T47D (cell line): ENCODE results near the gene MFSD1.

ENCODE experiments used
- DNase-seq, 2 experiments: peaks; one replicate each; pipeline versions ENCODE4 v3.0.0 to v3.0.0-alpha.2; 2011 to 2012; ENCODE audit warnings: low read depth in 1 of 2, low spot score in 1 of 2
- JUND ChIP-seq: IDR thresholded peaks from 2 replicates; pipeline ENCODE4 v1.6.1; 2012; ENCODE audit warnings: low read depth
- in situ Hi-C: cut with HindIII; loops from 2 replicates; pipeline ENCODE4 v1.10.0; 2016; ENCODE audit warnings: low sequenced_read_pairs, low pct_unique_long_range_greater_than_20kb

The MFSD1 gene

GRCh38 chr3:158836312-158836711 lies 34.5 kb downstream of the MFSD1 start:
- TF ChIP-seq JUND, result no peak
- in situ Hi-C loops, result no loop called here
- DNase-seq, result no peak

- no peak for DNase-seq
- no peak for TF ChIP-seq JUND
- in situ Hi-C loops, result no loop called here
These were observed 35.4 kb downstream of the MFSD1 start for GRCh38 chr3:158837240-158837639.

- in situ Hi-C loops, result no loop called here
- no peak for TF ChIP-seq JUND
- DNase-seq, result no peak
These were observed 38.1 kb downstream of the MFSD1 start for GRCh38 chr3:158839966-158840365.

GRCh38 chr3:158841387-158841786 lies 39.5 kb downstream of the MFSD1 start:
- in situ Hi-C loops, result no loop called here
- no peak for DNase-seq
- TF ChIP-seq JUND, result no peak

- no peak for TF ChIP-seq JUND
- in situ Hi-C loops, result no loop called here
- no peak for DNase-seq
These were observed 41.1 kb downstream of the MFSD1 start for GRCh38 chr3:158842976-158843375.

GRCh38 chr3:158845765-158846350 lies 44.0 kb downstream of the MFSD1 start:
- in situ Hi-C loops, result no loop called here
- DNase-seq, result peak; percentile 67 to 69
- no peak for TF ChIP-seq JUND

GRCh38 chr3:158846803-158847451 lies 45.1 kb downstream of the MFSD1 start:
- no peak for DNase-seq
- TF ChIP-seq JUND, result no peak
- in situ Hi-C loops, result no loop called here

- no peak for TF ChIP-seq JUND
- no peak for DNase-seq
- in situ Hi-C loops, result no loop called here
These were observed 45.6 kb downstream of the MFSD1 start for GRCh38 chr3:158847452-158847821.

- DNase-seq, result no peak
- in situ Hi-C loops, result no loop called here
- no peak for TF ChIP-seq JUND
These were observed 46.0 kb downstream of the MFSD1 start for GRCh38 chr3:158847885-158848284.

- in situ Hi-C loops, result no loop called here
- no peak for DNase-seq
- TF ChIP-seq JUND, result no peak
These were observed 47.9 kb downstream of the MFSD1 start for GRCh38 chr3:158849757-158850156.

- no peak for DNase-seq
- TF ChIP-seq JUND, result no peak
These were observed 57.5 kb downstream of the MFSD1 start for GRCh38 chr3:158859362-158859761.

GRCh38 chr3:158863247-158863646 lies 61.4 kb downstream of the MFSD1 start:
- no peak for TF ChIP-seq JUND
- in situ Hi-C loops, result no loop called here
- no peak for DNase-seq

More at GRCh38 chr3:158859362-158859761, 57.5 kb downstream of the MFSD1 start:
- in situ Hi-C loops, result no loop called here

GRCh38 chr3:158864492-158864891 lies 62.6 kb downstream of the MFSD1 start:
- peak in 1 of 2 experiments; percentile 22 for DNase-seq
- TF ChIP-seq JUND, result no peak
- in situ Hi-C loops, result no loop called here

GRCh38 chr3:158875700-158876099 lies 73.8 kb downstream of the MFSD1 start:
- in situ Hi-C loops, result no loop called here
- TF ChIP-seq JUND, result no peak
- DNase-seq, result no peak
